ENCODE results near the gene DOP1A. TPM values are rescaled to one million over a fixed set of nuclear protein-coding genes. Genes with fewer than 3 reads are reported as not detected.
A peak's percentile ranks its signal among the peaks of the same experiment; 100 is the strongest.

DOP1A gene
- total RNA-seq, 1 donor: 44.0 TPM

- TF ChIP-seq CTCF (IDR thresholded peaks at IDR 0.05; ENCODE audit: insufficient read depth, low read depth, low read length): no peak
- no peak for DNase-seq (ENCODE audit: low read depth)
- no peak overlapping the region for H3K4me3 ChIP-seq (ENCODE audit: low read depth, low read length)
Observed at GRCh38 chr6:83160167-83160566, 92.7 kb downstream of the DOP1A start.

- DNase-seq (ENCODE audit: low read depth): no peak
- no peak overlapping the region for H3K4me3 ChIP-seq (ENCODE audit: low read depth, low read length)
- TF ChIP-seq CTCF (IDR thresholded peaks at IDR 0.05; ENCODE audit: insufficient read depth, low read depth, low read length): no peak
Observed at GRCh38 chr6:83167726-83168278, 100.3 kb downstream of the DOP1A start.

- no peak for DNase-seq (ENCODE audit: low read depth)
- no peak overlapping the region for H3K4me3 ChIP-seq (ENCODE audit: low read depth, low read length)
- TF ChIP-seq CTCF (IDR thresholded peaks at IDR 0.05; ENCODE audit: insufficient read depth, low read depth, low read length): no peak
Observed at GRCh38 chr6:83168556-83168955, 101.1 kb downstream of the DOP1A start.

GRCh38 chr6:83169106-83169505 is 101.6 kb downstream of the DOP1A start:
- H3K4me3 ChIP-seq (ENCODE audit: low read depth, low read length): no peak overlapping the region
- no peak for TF ChIP-seq CTCF (IDR thresholded peaks at IDR 0.05; ENCODE audit: insufficient read depth, low read depth, low read length)
- DNase-seq (ENCODE audit: low read depth): no peak

- DNase-seq (ENCODE audit: low read depth): peak; percentile 46
- TF ChIP-seq CTCF (IDR thresholded peaks at IDR 0.05; ENCODE audit: insufficient read depth, low read depth, low read length): no peak
- H3K4me3 ChIP-seq (ENCODE audit: low read depth, low read length): no peak overlapping the region
Observed at GRCh38 chr6:83169511-83169910, 102.0 kb downstream of the DOP1A start.

GRCh38 chr6:83176246-83176645 is 108.8 kb downstream of the DOP1A start:
- TF ChIP-seq CTCF (IDR thresholded peaks at IDR 0.05; ENCODE audit: insufficient read depth, low read depth, low read length): no peak
- DNase-seq (ENCODE audit: low read depth): peak; percentile 95
- H3K4me3 ChIP-seq (ENCODE audit: low read depth, low read length): no peak overlapping the region

- no peak for TF ChIP-seq CTCF (IDR thresholded peaks at IDR 0.05; ENCODE audit: insufficient read depth, low read depth, low read length)
- no peak for DNase-seq (ENCODE audit: low read depth)
- no peak overlapping the region for H3K4me3 ChIP-seq (ENCODE audit: low read depth, low read length)
Observed at GRCh38 chr6:83180426-83180950, 113.0 kb downstream of the DOP1A start.
